GM18507 (cell line): ENCODE results near the gene GDI1.

Experiments used
- DNase-seq: peaks from one replicate; pipeline ENCODE4 v3.0.0; 2011; ENCODE audit warnings: low read depth; ENCODE audit not compliant: insufficient read length; ENCODE audit errors: extremely low spot score
- FAIRE-seq: peaks from 2 replicates; lab custom pipeline; 2011; peaks lifted over from hg19 to GRCh38; lab: Jason Lieb, UNC

Gene GDI1

DNA sequence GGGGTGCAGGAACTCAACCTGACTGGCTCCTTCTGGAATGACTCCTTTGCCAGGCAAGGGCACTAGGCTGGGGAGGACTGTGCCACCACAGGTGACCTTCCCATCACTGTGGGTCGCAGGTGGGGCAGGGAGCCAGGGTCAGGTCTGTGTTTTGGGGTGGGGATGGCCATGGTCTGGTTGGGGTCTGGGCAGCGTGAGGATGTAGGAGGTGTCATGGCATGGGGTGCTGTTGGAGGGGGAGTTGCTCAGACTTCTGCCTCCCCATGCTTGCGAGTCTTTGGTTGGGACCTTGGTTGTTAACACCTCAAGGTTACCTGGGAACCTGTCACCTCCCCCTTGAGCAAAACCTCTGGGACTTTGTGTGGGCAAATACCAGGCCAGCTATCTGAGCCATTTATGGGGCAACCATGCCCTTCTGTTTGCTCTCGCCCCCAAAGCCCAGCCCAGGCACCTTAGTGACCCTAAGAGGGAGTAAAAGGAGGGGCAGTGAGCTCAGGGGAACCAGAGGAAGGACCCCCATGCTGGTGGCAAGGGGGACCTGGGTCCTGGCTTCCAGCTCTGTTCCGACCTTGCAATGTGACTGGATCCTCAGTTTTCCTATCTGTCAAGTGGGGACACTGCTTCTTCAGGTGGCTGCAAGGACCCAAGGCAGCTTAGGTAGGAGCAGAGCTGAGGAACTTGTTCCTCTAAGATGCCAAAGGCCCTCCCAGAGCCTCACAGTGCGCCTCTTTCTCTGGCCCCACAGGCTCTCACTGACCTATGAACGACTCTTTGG is 2.4 kb upstream of the GDI1 start:
- FAIRE-seq (no peak), DNase-seq (no peak)

DNA sequence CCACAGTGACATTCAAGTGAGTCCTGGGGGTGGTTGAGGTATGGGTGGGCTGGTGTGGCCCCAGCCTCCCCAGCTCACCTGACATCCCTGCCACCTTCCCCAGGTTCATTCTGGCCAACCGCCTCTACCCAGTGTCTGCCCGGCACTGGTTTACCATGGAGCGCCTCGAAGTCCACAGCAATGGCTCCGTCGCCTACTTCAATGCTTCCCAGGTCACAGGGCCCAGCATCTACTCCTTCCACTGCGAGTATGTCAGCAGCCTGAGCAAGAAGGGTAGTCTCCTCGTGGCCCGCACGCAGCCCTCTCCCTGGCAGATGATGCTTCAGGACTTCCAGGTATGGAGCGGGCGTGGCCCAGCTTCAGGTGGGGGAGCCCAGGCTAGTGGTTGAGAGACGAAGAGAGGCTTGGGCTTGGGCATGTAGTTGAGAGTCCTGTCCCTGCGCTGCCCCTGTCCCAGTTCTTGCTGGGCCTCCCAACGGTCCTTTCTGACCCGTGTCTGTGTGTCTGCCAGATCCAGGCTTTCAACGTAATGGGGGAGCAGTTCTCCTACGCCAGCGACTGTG is 1.7 kb upstream of the GDI1 start:
- FAIRE-seq: no peak
- DNase-seq: no peak

DNA sequence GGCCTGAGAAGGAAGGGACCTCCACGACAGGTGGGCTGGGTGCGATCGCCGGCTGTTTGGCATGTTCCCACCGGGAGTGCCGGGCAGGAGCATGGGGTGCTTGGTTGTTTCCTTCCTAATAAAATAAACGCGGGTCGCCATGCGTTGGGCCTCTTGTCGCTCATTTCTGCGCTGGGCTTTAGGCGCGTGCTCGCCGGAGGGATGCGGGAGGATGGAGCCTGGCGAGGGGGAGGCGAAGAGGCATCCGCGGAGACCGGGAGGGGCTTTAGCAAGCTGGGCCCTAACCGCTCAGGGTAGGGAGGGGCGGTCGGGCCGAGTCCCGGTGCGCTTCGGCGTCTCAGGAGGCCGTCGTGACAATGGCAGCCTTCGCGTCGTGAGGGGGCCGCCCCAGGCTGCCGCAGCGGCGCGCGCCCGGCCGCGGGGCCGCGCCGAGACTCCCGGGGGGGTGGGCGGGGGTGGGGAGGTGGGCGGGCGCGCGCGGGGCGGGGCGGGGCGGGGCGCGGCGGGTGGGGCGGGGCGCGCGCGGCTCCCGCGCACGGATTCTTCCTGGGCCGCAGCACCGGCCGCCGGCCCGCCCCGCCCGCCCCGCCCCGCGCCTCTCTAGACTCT is 476 bp upstream of the GDI1 start:
- DNase-seq: no peak
- FAIRE-seq: no peak

DNA sequence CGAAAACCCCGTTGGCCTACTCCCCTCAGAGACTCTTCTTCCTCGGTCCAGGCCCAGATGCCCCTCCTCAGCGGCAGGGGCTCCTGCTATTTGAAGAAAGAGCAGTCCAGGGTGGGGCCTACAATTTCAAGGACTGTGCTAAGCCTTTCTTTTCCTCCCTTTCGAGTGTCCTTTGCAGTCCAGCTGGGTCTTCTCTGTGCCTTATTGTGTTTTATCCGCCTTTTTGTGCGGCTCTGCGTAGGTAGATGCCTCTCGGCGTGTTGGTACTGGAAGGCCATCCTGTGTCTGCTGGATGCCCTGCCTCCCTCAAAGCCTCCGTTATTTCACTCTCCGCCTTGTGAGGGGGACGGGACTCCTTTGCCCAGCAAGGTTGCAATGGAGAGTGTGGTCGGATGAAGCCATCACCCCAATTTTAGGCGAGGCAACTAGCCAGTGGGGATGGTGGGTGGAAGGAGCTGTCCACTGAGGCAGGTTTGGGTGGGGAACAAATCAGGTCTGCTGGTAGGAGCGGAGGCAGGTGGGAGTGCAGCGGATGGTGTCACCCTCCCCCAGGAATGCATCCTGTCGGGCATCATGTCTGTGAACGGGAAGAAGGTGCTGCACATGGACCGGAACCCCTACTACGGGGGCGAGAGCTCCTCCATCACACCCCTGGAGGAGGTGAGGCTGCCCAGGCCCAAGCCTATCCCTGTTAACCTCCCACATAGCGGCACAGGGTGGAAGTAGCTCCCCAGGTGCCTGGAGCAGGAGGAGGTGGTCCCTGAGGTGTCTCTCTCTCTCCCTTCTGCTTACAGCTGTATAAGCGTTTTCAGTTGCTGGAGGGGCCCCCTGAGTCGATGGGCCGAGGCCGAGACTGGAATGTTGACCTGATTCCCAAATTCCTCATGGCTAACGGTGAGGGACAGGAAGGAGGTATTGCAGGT is 1.3 kb downstream of the GDI1 start:
- FAIRE-seq: no peak

DNA sequence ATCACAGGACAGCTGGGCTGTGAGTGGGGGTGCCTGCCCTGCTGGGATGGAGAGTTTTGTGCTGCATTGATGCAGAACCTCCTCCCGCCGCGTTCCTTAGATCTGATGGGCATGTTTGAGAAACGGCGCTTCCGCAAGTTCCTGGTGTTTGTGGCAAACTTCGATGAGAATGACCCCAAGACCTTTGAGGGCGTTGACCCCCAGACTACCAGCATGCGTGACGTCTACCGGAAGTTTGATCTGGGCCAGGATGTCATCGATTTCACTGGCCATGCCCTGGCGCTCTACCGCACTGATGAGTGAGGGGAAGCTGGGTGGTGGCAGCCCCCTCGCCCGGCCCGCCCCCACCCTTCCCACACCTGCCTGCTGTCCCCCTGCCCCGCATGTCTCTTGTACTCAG is 2.9 kb downstream of the GDI1 start:
- no peak for FAIRE-seq
- no peak for DNase-seq

More for the DNA sequence above, 1.3 kb downstream of the GDI1 start:
- DNase-seq: no peak

DNA sequence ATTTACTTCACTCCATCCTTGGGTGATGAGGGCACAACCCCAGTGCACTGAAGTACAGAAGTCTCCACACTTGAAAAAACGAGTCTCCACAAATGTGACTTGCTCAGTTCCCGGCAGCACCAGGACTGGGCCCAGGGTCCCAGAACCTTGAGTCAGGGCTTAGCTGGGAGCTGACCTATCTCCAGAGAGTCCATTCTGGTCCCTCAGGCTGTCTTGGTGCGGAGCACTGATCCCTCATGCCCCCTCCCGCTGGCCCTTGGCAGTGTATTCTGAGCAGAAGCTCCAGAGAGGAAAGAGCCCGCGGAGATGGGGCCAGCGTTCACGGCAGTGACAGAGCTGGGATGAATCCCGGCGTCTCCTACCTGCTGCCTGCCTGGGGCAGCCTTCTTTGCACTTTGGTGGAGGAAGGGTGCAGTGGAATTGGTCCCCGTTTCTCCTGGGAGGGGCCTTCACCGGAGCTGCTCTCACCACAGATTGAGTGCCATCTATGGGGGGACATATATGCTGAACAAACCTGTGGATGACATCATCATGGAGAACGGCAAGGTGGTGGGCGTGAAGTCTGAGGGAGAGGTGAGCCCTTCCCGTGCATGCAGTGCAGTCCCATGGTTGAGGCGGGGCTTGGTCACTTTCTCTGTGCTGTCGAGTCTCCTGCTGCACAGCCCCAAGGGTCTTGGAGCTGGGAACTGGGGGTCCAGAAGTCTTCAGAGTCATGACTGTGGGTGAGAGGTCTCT is 3.8 kb downstream of the GDI1 start:
- DNase-seq: no peak
- FAIRE-seq: no peak

DNA sequence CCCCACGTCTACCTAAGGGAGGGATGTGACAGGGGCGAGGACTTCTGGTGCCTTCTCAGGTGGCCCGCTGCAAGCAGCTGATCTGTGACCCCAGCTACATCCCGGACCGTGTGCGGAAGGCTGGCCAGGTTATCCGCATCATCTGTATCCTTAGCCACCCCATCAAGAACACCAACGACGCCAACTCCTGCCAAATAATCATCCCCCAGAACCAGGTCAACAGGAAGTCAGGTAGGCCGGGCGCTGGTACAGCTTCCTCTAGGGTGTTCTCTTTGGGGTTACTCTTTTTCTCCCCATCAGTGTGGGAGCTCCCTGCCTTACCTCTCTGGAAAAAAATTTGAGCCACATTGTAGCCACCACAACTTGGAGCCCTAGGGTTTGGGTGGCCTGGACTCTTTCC is 4.6 kb downstream of the GDI1 start:
- DNase-seq (no peak), FAIRE-seq (no peak)

DNA sequence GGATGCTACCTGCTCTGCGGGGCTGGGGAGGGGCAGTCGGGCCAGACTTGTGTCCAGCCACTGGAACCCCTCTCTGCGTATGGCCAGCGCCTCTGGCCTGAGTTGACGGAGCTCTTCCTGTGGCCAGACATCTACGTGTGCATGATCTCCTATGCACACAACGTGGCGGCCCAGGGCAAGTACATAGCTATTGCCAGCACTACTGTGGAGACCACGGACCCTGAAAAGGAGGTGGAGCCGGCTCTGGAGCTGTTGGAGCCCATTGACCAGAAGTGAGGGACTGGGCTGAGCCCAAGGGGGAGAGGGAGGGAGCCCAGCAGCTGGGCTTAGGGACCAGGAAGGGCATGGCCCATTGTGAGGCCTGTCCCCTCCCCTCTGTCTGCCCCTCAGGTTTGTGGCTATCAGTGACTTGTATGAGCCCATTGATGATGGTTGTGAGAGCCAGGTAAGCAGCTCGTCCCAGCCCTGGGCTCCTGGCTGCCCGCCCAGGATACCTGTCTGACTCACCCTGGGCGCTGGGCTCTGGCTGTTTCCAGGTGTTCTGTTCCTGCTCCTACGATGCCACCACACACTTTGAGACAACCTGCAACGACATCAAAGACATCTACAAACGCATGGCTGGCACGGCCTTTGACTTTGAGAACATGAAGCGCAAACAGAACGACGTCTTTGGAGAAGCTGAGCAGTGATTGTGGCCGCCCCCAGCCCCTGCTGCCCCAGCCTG is 5.2 kb downstream of the GDI1 start:
- DNase-seq (no peak), FAIRE-seq (no peak)

DNA sequence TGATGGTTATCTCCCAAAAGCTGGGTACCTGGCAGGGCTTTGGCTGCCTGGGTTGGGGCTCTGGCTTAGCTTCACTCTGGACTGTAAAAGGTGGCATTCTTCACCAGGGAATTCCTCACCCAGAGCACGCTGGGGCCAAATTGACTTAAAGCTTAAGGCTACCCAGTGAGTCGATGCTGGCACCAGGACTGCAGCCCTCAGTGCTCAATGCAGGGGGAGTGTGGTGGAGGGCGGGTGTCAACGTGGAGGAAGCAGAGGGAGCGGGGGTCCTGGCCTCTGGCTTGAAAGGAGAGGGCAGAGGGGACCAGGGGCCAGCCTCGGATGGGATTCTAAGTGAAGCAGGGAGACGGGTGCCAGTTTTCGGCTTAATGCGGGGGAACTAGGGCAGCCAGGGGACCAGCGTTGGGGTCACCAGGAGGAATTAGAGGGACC is 6.5 kb downstream of the GDI1 start:
- FAIRE-seq: no peak
- no peak for DNase-seq

DNA sequence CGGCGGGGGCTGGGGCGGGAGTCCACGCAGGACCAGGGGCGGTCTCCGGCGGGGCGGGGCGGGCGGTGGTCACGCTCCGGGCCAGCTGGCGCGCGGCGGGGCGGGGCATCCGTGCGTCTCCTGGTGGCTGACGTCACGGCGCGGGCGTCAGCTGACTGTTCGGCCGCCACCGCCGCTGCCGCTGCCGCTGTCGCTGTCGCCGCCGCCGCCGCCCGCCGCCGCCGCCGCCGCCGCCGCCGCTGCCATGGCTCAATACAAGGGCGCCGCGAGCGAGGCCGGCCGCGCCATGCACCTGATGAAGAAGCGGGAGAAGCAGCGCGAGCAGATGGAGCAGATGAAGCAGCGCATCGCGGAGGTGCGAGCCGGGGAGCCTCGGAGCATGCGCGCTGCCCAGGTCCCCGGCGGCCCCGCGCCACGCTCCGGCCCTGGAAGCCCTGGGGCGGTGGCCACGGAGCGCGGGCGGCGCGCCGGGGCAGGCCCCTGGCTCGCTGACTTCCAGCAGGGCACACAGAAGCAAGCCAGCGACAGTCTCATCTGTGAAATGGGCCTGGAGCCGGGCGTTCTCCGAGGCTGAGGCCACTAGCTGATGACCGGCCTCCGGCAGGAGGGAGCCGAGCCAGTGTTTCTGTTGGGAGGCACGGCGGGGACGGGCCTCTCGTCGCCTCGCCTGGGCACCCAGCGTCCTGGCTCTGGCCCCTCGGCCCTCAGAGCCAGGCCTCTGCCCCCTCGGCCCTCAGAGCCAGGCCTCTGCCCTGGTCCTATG is 7.2 kb downstream of the GDI1 start, which contains the start of gene FAM50A:
TSS of gene FAM50A (plus strand) at position 150 of the 763 bp plus-strand sequence. CDS start at position 245, 95 bp downstream.
- FAIRE-seq (peak; percentile 82), DNase-seq (peak; percentile 69)

DNA sequence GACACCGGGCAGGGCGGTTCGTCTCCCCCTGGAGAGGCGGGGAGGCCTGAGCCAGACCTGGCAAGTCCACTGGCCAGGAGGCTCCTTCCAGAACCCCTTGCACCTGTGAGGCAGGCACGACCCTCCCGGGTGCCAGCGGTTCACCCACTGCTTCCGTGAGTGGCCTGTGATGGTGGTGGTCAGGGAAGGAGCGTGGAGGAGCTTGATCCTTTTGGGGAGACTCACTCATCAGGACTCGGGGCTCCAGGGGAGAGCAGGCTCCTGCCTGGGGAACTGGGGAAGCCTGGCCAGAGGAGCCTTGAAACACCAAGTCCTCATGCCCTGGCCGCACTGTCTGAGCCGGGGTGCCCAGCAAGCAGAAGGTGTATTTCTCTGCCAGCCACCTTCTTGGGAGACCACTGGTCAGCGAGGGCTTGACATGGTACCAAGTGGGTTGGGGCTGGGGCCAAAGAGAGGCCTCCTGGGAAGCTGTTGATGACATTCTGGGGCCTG is 7.8 kb downstream of the GDI1 start:
- DNase-seq: no peak
- FAIRE-seq: peak; percentile 9

DNA sequence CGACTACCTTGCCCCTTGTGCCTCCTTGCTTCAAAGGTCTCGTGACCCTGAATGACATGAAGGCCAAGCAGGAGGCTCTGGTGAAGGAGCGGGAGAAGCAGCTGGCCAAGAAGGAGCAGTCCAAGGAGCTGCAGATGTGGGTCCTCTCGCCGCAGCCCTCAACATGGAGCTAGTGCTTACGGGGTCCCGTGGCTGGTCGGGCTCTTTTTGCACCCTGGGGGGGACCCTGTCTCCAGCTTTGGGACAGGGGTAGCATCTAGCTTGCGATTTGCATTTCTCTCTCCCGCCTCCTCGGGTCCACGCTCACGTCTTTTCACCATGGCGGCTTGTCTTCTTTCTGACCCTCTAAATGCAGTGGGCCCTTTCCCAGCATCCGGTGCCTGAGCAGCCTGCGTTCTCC is 8.8 kb downstream of the GDI1 start:
- FAIRE-seq (no peak), DNase-seq (no peak)

DNA sequence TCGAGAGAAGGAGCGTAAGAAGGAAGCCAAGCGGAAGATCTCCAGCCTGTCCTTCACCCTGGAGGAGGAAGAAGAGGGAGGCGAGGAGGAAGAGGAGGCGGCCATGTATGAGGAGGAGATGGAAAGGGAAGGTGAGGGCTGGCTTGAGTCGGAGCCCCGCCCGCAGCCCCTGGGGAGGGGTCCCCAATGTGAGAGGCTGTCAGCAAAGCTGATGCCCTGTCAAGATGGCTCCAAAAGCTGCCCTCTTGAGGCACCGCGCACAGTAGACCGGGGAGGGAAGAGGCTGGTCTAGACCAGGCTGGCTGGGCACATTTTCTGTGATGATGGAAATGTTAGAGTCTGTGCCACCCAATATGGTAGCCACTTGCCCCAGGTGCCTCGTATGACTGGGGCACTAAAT is 9.5 kb downstream of the GDI1 start:
- FAIRE-seq (no peak), DNase-seq (no peak)

DNA sequence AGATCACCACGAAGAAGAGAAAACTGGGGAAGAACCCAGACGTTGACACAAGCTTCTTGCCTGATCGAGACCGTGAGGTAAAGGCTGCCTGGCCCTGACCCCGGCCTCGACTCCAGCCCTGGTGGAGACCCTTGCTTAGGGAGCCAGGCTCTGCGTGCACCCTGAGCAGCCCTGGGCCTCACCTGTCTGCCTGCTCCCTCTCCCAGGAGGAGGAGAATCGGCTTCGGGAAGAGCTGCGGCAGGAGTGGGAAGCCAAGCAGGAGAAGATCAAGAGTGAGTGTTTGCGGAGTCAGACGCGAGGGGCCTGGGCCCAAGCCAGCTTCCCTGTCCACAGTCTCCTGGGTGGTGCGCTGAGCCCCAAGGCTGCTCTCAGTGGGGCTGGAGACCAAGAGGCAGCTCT is 11.5 kb downstream of the GDI1 start:
- DNase-seq: no peak
- FAIRE-seq: no peak

DNA sequence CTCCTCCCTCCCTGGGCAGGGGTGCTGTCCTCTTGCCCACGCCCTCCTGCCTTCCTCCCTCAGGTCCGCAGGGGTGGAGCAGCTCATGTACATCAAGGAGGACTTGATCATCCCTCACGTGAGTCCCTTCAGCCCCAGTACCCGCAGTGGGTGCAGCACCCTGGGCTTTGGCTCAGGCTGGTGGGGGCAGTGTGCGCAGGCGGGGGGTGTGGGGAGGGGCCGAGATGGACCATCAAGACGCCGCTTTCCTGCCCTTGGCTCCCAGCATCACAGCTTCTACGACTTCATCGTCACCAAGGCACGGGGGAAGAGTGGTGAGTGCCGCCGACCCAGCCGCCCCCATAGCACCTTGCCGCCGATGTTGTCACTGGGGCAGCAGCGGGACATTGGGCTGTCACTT is 12.7 kb downstream of the GDI1 start:
- no peak for FAIRE-seq
- no peak for DNase-seq

DNA sequence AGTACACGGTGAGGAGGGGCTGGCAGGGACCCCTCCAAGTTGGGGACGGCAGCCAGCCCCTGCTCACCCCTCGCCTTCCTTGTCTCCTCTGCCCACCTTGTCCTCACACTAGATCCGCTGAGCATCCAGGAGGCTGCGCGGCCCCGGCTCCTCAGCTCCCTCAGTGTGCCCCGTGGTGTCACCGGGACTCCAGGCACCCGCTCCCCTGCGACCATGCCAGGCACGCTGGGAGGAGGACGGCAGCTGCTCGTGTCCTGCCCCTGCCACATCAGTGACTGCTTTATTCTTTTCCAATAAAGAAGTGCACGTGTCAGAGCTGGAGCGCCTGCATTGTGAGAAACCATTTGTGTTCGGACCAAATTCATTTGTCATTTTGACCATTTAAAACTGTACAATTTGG is 13.4 kb downstream of the GDI1 start:
- DNase-seq: no peak
- FAIRE-seq: no peak

DNA sequence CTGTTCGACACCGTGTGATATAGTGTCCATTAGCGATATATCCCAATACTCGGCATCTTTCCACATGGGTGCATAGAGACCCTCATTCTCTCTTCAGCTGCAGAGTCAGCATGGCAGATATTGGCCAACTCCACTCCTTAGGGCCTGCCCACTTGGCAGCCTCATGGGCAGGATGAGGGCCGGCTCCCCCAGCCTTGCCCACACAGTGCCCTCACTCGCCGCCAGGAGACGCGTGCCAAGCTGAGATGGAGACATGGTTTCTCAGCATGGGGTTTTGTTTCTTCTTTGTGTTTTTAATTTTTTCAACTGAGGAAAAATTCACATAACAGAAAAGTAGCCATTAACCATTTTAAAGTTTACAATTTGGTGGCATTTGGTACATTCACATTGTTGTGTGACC is 15.9 kb downstream of the GDI1 start:
- FAIRE-seq (no peak), DNase-seq (no peak)
